Head of caudate nucleus (tissue), 42 donors: Measurements from ENCODE around the gene MYBBP1A.
A peak's percentile ranks its signal among the peaks of the same experiment; 100 is the strongest.

Experiments used
- DNase-seq, 42 donors: peaks; one replicate each; pipeline versions ENCODE4 v3.0.0 to v3.0.0-alpha.2; 2020 to 2021; ENCODE audit warnings: mixed read lengths in 7 of 42
- intact Hi-C: fragments of 100-400 bp; cut with DNase I; formaldehyde crosslinking; loops from one replicate; pipeline ENCODE4 v1.15.0; 2022

Gene MYBBP1A

GRCh38 chr17:4557626-4558346 is 2.6 kb upstream of the MYBBP1A start:
- DNase-seq, result no peak
- intact Hi-C loops, result loop anchor here (5.0 kb wide), 1 partner anchor 140 kb away; no protein-coding TSS in a partner anchor

DNA sequence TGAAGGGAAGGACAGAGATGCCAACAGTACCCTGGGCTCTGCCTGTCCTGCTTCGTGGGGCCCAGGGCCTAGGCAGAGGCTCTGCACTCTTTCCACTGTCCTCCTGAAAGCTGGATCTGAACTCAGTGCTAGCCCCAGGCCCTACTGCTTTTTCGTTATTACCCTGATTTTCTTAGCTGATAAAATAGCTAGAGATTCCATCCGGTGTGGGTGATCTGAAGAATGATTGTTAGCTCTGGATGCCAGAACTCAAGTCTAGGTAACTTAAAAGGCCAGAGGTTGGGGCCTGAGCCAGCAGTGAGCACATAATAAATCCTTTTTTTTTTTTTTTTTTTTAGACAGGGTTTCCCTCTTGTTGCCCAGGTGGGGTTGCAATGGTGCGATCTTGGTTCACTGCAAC is 1.8 kb upstream of the MYBBP1A start:
- no peak for DNase-seq
- intact Hi-C loops, result loop anchor here (5.0 kb wide), 1 partner anchor 140 kb away; no protein-coding TSS in a partner anchor

GRCh38 chr17:4555873-4556759 is 932 bp upstream of the MYBBP1A start:
- peak in 2 of 42 donors; percentile 10 to 47 for DNase-seq
- intact Hi-C loops, result loop anchor here (5.0 kb wide), 1 partner anchor 139 kb away; no protein-coding TSS in a partner anchor

- no peak for DNase-seq
- intact Hi-C loops, result no loop called here
Observed at GRCh38 chr17:4554441-4554996, 665 bp downstream of the MYBBP1A start.

DNA sequence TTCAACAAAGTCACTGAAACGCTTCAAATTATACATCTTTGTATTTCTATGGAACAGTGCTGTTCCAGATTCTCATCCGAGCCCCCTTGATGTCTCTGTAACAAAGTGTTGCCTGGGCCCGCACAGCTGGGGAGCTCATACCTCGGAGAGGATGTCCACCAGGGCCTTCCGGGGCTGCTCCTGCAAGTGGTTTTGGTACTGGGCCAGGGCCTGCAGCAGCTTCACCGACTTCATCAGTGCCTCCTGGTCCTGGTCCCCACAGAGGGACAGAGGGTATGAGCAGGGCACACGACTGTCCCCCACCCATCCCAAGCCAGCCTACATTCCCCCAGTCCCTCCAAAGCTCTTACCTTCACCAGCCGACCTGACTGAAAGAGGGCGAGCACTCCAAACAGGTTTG is 1.5 kb downstream of the MYBBP1A start:
- DNase-seq, result no peak
- intact Hi-C loops, result no loop called here

- intact Hi-C loops, result no loop called here
- DNase-seq, result no peak
Observed at GRCh38 chr17:4551796-4552525, 3.2 kb downstream of the MYBBP1A start.

- DNase-seq, result no peak
- intact Hi-C loops, result no loop called here
Observed at GRCh38 chr17:4551141-4551540, 4.0 kb downstream of the MYBBP1A start.

GRCh38 chr17:4550534-4551039 is 4.6 kb downstream of the MYBBP1A start:
- intact Hi-C loops, result no loop called here
- no peak for DNase-seq

GRCh38 chr17:4549781-4550533 is 5.2 kb downstream of the MYBBP1A start:
- intact Hi-C loops, result no loop called here
- no peak for DNase-seq

DNA sequence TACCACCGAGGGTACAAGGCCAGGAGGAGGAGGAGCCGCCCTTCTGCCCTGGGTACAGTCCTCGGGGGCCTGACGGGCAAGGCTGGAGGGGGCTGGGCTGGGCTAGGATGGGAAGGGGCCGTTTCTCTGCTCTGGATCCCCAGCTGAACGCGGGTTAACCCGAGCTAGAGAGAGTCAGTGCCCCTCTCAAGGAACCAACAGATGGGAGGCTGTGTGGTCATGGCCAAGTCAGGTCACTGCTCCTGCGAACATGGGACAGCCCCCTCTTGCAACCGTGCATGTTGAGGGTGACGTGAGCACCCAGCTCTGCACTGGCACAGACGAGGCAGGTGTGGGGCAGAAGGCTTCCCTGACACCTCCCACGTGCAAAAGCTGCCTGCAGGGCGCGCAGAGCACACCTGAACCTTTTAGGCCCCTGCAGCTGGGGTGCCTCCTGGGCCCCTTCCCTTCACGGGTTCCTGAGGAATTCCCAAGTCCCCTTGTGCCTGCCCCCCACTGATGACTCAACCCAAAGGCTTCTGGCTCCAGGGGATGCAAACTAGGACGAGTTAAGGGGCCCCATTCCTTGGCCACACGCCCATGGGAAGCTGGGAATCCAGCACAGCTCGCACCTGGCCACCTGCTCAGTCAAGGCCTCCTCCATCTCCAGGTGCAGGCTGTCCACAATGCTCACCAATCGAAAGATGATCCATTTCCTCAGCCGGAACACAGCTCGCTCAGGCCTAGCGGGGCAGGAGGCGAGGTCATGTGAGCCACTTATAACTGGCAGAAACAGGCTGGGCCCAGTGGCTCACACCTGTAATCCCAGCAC is 6.3 kb downstream of the MYBBP1A start:
- intact Hi-C loops, result no loop called here
- DNase-seq, result no peak

- DNase-seq, result no peak
- intact Hi-C loops, result no loop called here
Observed at GRCh38 chr17:4548061-4548461, 7.1 kb downstream of the MYBBP1A start.

DNA sequence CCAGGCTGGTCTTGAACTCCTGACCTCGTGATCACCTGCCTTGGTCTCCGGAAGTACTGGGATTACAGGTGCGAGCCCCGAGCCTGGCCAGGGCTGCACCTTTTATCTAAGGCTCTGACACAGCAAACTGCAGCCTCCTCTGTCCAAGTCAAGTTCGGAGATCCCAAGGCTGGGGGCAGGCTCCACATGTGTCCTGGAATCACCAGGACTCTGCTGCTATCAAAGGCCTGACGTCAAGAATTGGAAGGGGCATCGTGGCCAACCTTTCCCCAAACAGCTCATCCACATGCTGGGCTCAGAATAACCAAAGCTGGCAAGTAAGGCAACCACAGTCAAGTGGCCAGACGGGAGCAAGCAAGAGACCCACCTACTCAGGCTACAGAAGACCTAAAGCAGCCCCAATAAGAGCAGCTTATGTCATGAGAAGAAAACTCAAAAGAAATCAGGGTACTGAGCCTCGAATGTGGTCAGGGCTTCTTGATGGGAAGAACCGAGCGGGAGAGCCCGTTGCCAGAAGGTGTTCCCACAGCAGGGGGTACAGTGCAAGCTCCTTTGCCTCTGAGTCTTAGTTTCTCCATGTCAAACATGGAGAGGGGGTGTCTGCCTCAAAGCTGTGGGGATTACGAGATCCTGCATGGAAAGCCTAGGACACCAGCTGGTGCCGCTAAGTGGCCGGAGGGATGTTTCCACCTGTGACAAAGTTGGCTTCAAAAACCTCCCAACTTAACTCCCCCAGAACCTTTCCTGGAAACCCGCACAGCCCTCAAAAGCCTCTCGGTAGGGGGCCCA is 7.9 kb downstream of the MYBBP1A start:
- no peak for DNase-seq
- intact Hi-C loops, result no loop called here

- no peak for DNase-seq
Observed at GRCh38 chr17:4545217-4545951, 9.8 kb downstream of the MYBBP1A start.

DNA sequence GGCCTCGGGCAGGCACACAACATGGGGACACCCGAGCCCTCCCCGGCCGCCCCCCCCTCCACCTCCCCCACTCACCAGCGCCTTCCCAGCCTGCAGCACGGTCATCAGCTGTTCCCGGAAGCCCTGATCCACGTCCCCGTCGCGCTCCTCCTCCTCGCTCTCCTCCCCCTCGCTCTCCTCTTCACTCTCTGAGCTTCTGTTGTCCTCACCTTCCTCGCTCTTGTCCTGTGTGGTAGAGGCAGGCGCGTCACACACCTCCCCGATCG is 10.3 kb downstream of the MYBBP1A start:
- intact Hi-C loops, result no loop called here
- peak in 16 of 42 donors; percentile 24 to 76 (median 52) for DNase-seq

More at GRCh38 chr17:4545217-4545951, 9.8 kb downstream of the MYBBP1A start:
- intact Hi-C loops, result no loop called here

GRCh38 chr17:4544135-4544950 is 10.8 kb downstream of the MYBBP1A start:
- peak in 5 of 42 donors; percentile 18 to 57 (median 32) for DNase-seq
- intact Hi-C loops, result no loop called here
